ENCODE data around the gene PRKD2. TPM values are rescaled to one million over a fixed set of nuclear protein-coding genes. Genes with fewer than 3 reads are reported as not detected.

PRKD2 gene
- total RNA-seq, 1 experiment from 2014 or later, result 45.4 TPM

GRCh38 chr19:46710687-46711086 lies 6.2 kb downstream of the PRKD2 start:
- H3K9me3 ChIP-seq, result no peaks in the 10 kb centered on the region
- no peaks in the 10 kb centered on the region for H3K27me3 Mint-ChIP-seq (ENCODE audit: insufficient read depth, unreplicated experiment)
- no peak overlapping the region for H3K4me3 Mint-ChIP-seq (ENCODE audit: unreplicated experiment)
- ChIA-PET POLR2A (no interaction called here), CTCF (interaction anchor here (0.7 kb wide), 1 partner anchor 11 kb away, joined by 3 read pairs; no protein-coding TSS in a partner anchor)
- peaks cover 8% of the 10 kb centered on the region for H3K4me1 ChIP-seq
- DNase-seq, result no peak
- H3K4me1 Mint-ChIP-seq (ENCODE audit: low read depth, unreplicated experiment), result peaks cover 6% of the 10 kb centered on the region
- intact Hi-C loops (cut with micrococcal nuclease; ENCODE audit: unreplicated experiment), result no loop called here
- no peaks in the 10 kb centered on the region; the same call in 1 of the 2 replicates for H3K36me3 ChIP-seq (ENCODE audit: control insufficient read depth, insufficient read depth, low read length)
- no peak overlapping the region for H3K27ac Mint-ChIP-seq (ENCODE audit: unreplicated experiment)
- H3K9me3 Mint-ChIP-seq (ENCODE audit: unreplicated experiment), result no peaks in the 10 kb centered on the region
- H3K36me3 Mint-ChIP-seq (ENCODE audit: insufficient read depth, unreplicated experiment), result peaks cover 30% of the 10 kb centered on the region
- no peaks in the 10 kb centered on the region for H3K27me3 ChIP-seq (replicated peaks; ENCODE audit: control insufficient read depth, insufficient read depth, low read length)
- no peak overlapping the region for H3K4me3 ChIP-seq (ENCODE audit: low read depth, low read length)
- no peak for TF ChIP-seq CTCF (IDR thresholded peaks at IDR 0.05; ENCODE audit: insufficient read depth in 1 of 2, low read depth in 1 of 2, low read length in 1 of 2, severe bottlenecking in 1 of 2, unreplicated experiment in 1 of 2)
- BruUV-seq (replicated peaks), result no TSS peak

- POLR2A ChIA-PET, result no interaction called here
- Mint-ChIP-seq H3K4me3 (ENCODE audit: unreplicated experiment) (no peak overlapping the region), H3K27me3 (ENCODE audit: insufficient read depth, unreplicated experiment) (no peaks in the 10 kb centered on the region), H3K4me1 (ENCODE audit: low read depth, unreplicated experiment) (no peaks in the 10 kb centered on the region), H3K9me3 (ENCODE audit: unreplicated experiment) (no peaks in the 10 kb centered on the region), H3K36me3 (ENCODE audit: insufficient read depth, unreplicated experiment) (peaks cover 76% of the 10 kb centered on the region), H3K27ac (ENCODE audit: unreplicated experiment) (no peak overlapping the region)
- H3K27me3 ChIP-seq (replicated peaks; ENCODE audit: control insufficient read depth, insufficient read depth, low read length), result no peaks in the 10 kb centered on the region
- H3K9me3 ChIP-seq, result no peaks in the 10 kb centered on the region
- BruUV-seq (replicated peaks), result no TSS peak
- H3K36me3 ChIP-seq (ENCODE audit: control insufficient read depth, insufficient read depth, low read length), result peaks cover 2% of the 10 kb centered on the region
- peak; percentile 83 to 97 for TF ChIP-seq CTCF (IDR thresholded peaks at IDR 0.05; ENCODE audit: insufficient read depth in 1 of 2, low read depth in 1 of 2, low read length in 1 of 2, severe bottlenecking in 1 of 2, unreplicated experiment in 1 of 2)
- no peaks in the 10 kb centered on the region for H3K4me1 ChIP-seq
- intact Hi-C loops (cut with micrococcal nuclease; ENCODE audit: unreplicated experiment), result no loop called here
- CTCF ChIA-PET, result no interaction called here
- H3K4me3 ChIP-seq (ENCODE audit: low read depth, low read length), result no peak overlapping the region
- DNase-seq, result peak in 1 of 2 experiments; percentile 74
These were observed 12.4 kb downstream of the PRKD2 start for GRCh38 chr19:46704379-46705076.

DNA sequence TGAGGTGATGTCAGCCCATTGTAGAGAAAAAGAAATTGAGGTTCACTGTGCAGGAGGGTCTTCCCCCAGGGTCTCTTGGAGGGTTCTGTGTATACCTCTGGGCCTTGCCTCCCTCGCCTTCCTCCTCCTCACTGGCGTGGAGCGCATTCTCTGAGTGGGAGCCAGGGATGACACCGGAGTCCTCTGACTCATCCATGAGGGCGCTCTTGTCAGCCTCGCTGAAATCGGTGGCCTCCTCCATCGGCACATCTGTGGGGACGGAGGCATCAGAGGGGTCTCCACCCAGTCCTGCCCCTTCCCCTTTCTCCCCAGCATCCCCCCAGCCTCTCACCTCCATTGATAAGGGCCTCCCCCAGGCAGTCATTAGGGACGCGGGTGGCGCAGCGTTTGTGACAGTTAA lies 16.2 kb downstream of the PRKD2 start:
- POLR2A ChIA-PET, result no interaction called here
- H3K36me3 Mint-ChIP-seq (ENCODE audit: insufficient read depth, unreplicated experiment), result peaks cover 86% of the 10 kb centered on the region
- intact Hi-C loops (cut with micrococcal nuclease; ENCODE audit: unreplicated experiment), result no loop called here
- H3K27me3 Mint-ChIP-seq (ENCODE audit: insufficient read depth, unreplicated experiment), result no peaks in the 10 kb centered on the region
- Histone ChIP-seq H3K4me3 (ENCODE audit: low read depth, low read length) (no peak overlapping the region), H3K9me3 (no peaks in the 10 kb centered on the region), H3K36me3 (ENCODE audit: control insufficient read depth, insufficient read depth, low read length) (peaks cover 2% of the 10 kb centered on the region), H3K27me3 (replicated peaks; ENCODE audit: control insufficient read depth, insufficient read depth, low read length) (no peaks in the 10 kb centered on the region), H3K4me1 (no peaks in the 10 kb centered on the region)
- no peak overlapping the region for H3K4me3 Mint-ChIP-seq (ENCODE audit: unreplicated experiment)
- BruUV-seq (replicated peaks), result no TSS peak
- CTCF ChIA-PET, result no interaction called here
- no peak for TF ChIP-seq CTCF (IDR thresholded peaks at IDR 0.05; ENCODE audit: insufficient read depth in 1 of 2, low read depth in 1 of 2, low read length in 1 of 2, severe bottlenecking in 1 of 2, unreplicated experiment in 1 of 2)
- no peak for DNase-seq
- no peaks in the 10 kb centered on the region for H3K4me1 Mint-ChIP-seq (ENCODE audit: low read depth, unreplicated experiment)
- H3K9me3 Mint-ChIP-seq (ENCODE audit: unreplicated experiment), result no peaks in the 10 kb centered on the region
- no peak overlapping the region for H3K27ac Mint-ChIP-seq (ENCODE audit: unreplicated experiment)
